ENCODE measurements around the gene RAB40B.
A peak's percentile ranks its signal among the peaks of the same experiment; 100 is the strongest.

The RAB40B gene

DNA sequence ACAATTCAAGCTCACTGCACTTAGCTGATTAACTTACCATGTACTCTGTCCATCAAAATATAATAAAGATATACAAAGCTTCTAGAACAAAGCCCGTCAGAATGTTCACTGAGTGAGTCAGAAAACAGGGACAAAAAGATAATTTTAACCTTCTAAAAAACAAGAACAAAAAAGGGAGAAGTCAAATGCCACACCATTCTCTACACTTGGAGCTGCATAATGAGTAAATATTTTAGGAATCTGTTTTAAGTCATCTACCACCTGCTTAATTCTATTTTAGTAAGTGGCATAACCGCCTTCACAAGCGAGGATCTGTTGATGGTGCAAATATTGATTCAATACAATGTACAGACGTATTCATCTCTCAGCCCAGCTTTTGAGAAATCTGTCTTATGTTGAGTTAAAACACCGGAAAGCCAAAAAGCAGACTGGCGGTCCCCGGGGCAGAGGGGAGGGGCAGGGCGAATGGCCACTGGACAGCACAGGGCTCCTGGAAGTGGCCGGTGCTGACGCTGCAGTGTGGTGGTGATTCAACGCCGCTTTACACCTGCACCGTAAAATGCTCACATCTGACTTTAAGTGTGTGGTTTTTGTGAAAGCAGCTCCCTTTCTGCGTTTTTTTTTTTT is 20.1 kb downstream of the RAB40B start:
- peak overlapping the region; percentile 52; the same call in 1 of the 2 replicates for H3K27ac ChIP-seq
- TF ChIP-seq, protein P1, sequence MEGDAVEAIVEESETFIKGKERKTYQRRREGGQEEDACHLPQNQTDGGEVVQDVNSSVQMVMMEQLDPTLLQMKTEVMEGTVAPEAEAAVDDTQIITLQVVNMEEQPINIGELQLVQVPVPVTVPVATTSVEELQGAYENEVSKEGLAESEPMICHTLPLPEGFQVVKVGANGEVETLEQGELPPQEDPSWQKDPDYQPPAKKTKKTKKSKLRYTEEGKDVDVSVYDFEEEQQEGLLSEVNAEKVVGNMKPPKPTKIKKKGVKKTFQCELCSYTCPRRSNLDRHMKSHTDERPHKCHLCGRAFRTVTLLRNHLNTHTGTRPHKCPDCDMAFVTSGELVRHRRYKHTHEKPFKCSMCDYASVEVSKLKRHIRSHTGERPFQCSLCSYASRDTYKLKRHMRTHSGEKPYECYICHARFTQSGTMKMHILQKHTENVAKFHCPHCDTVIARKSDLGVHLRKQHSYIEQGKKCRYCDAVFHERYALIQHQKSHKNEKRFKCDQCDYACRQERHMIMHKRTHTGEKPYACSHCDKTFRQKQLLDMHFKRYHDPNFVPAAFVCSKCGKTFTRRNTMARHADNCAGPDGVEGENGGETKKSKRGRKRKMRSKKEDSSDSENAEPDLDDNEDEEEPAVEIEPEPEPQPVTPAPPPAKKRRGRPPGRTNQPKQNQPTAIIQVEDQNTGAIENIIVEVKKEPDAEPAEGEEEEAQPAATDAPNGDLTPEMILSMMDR (conservative IDR thresholded peaks at IDR 0.05), result no peak

DNA sequence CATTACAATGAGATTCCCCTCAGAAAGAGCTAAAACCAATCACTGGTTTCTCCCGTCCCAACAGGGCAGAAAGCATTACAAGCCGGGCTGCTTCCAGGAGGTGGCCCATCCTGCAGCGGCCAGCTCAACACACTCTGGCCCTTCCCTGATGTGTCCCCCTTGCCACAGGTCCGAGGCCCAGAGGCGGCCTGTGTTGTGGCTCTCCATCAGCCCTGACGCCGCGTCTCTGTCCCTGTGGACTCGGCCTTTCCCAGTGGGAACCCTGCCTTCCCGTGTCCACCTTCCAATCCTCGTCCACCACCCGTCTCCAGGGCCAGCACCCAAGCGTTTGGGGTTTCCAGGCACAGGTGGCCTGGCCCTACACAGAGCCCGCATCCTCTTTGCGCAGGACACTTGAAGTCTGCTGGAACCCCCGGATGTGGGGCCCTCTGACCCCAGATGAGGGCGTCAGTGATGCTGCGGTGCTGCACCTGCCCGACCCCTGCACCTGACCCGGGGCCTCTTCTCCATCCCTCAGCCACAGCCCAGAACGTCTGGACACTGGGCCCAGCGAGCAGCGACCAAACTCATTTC is 21.1 kb downstream of the RAB40B start:
- H3K27ac ChIP-seq, result no peak overlapping the region; the same call in 1 of the 2 replicates

DNA sequence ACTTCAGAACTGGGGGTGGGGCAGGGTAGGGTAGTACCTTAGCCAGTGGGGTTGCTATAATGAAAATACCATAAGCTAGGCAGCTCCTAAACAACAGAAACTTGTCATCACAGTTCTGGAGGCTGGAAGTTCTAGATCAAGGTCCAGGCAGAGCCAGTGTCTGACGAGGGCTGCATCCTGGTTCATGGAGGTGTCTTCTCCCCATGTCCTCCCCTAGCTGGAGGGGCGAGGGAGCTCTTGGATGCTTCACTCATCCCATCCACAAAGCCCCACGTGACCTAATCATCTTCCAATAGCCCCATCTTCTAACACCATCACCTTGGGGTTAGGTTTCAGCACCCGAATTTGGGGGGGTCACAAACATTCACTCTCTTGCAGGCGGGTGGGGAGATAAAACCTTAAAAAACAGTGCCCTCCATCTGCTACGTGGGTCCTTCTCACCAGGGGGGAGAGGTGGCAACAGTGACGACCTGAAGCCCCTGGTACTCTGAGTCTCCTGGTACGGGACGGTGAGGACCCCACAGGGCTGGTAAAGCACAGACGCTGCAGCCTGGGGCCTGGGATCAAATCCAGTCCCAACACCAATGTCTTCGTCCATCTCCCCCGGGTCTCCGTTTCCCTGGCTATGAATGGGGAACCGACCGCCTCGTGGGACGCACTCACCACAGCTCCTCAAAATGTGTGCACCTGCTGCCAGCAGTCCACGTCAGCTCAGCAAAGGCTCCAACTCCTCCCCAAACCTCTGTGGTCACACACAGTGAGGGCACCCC is 22.8 kb downstream of the RAB40B start:
- no peak overlapping the region for H3K27ac ChIP-seq
- TF ChIP-seq, protein P1 (conservative IDR thresholded peaks at IDR 0.05), result no peak

More for the DNA sequence above, 21.1 kb downstream of the RAB40B start:
- TF ChIP-seq, protein P1 (conservative IDR thresholded peaks at IDR 0.05), result no peak

DNA sequence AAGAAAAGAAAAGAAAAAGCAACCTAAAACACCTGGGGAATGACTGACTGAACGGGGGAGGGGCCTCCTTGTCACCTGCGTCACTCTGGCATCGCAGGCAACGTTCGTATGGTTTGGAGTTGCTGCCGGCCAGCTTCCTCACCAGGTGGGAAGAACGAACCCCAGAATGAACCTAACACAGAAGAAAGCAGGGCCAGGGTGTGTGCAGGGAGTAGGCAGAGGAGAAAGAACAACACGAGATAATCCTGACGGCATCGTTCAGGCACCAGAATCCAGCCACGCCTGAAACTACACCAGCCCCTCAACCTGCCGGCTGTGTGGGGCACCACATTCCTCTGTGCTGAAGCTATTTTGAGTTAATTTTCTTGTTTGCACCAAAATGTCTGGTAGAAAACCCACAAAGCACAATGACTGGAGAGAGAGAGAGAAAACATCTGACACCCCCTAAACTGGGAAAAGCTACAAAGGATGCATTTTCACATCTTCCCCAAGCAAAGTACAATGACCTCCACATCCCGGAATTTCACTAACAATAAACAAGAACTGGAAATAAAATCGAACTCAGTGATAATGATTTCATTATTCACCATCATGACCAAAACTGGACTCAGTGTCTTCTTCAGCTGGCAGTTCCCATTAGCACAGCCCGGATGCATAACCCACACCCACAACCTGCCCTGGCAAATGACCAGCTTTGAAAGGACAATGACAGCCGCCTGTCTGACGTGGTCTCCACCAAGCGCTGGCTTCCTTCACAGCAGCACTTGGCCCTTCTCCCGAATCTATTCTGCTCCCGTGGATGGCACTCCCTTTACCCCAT is 23.6 kb downstream of the RAB40B start:
- TF ChIP-seq, protein P1 (conservative IDR thresholded peaks at IDR 0.05), result no peak
- no peak overlapping the region for H3K27ac ChIP-seq

DNA sequence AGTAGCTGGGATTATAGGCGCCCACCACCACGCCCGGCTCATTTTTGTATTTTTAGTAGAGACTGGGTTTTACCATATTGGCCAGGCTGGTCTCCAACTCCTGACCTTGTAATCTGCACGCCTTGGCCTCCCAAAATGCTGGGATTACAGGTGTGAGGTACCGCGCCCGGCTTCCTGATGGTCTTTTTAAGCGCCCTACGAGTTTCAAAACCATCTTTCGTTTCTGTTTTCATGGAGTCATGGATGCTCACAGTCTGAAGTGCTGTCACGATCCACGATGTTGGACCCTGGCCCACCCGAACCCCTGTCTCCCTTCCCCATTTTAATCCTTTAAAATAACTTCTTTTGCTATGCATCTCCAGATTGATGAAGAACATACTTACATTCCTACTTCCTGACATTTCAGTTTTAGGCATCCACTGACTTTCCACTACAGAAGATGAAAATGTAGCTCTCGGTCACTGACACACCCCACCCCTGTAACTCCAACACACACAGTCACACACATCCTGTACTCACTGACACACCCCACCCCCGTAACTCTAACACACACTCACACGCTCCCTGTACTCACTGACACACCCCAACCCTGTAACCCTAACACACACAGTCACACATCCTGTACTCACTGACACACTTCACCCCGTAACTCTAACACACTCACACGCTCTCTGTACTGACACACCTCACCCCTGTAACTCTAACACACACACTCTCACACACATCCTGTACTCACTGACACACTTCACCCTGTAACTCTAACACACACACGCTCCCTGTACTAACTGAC is 27.6 kb downstream of the RAB40B start:
- H3K27ac ChIP-seq, result no peak overlapping the region
- TF ChIP-seq, protein P1 (conservative IDR thresholded peaks at IDR 0.05), result no peak

DNA sequence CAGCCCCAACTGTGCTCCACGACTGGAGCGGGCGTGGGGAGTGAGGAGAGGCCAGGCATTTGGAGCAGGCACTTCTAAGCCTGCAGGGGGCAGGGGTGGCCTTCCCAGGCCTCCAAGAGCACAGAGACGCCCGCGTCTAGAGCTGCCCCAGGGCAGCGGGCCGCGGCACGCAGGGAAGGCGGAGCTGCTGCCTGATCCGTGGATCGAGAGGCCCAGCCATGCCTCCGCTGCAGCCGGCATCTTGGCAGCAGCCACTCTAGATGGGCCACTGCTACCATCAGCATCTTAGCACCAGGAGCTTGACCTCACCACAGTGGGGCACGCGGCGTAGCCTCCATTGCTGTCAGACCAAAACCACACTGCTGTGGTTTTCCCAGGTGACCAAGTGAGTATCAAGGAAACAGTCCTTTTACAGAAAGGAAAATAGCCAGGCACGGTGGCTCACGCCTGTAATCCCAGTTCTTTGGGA is 29.8 kb downstream of the RAB40B start:
- TF ChIP-seq, protein P1 (conservative IDR thresholded peaks at IDR 0.05), result peak; percentile 87
- H3K27ac ChIP-seq, result peak overlapping the region; percentile 49; the same call in 1 of the 2 replicates
